Esophagus muscularis mucosa (tissue), 4 donors: ENCODE results near the gene KLF12. TPM values are rescaled to one million over a fixed set of nuclear protein-coding genes. Genes with fewer than 3 reads are reported as not detected.

Experiments
- DNase-seq: peaks from one replicate; pipeline ENCODE4 v3.0.0-alpha.2; 2017; ENCODE audit errors: extremely low spot score
- H3K27ac ChIP-seq, 4 donors: fragments of 200-600 bp; sonication (generic); replicated peaks in 1 of 4; 1 replicate in 3 of 4; 2 replicates in 1 of 4; pipeline ENCODE4 v1.5.1; 2016 to 2019; ENCODE audit warnings: mild to moderate bottlenecking in 1 of 4
- H3K27me3 ChIP-seq, 4 donors: fragments of 200-600 bp; sonication (generic); one replicate each; pipeline versions ENCODE4 v1.5.1 to v1.6.0; 2016 to 2019
- H3K36me3 ChIP-seq, 4 donors: fragments of 200-600 bp; sonication (generic); one replicate each; pipeline ENCODE4 v1.5.1; 2016 to 2019
- H3K4me1 ChIP-seq, 4 donors: fragments of 200-600 bp; sonication (generic); one replicate each; pipeline ENCODE4 v1.5.1; 2016 to 2019
- H3K4me3 ChIP-seq, 4 donors: fragments of 200-600 bp; sonication (generic); 1 replicate in 2 of 4; 2 replicates in 2 of 4; pipeline ENCODE4 v1.5.1; 2016 to 2019; ENCODE audit warnings: mild to moderate bottlenecking in 4 of 4, moderate library complexity in 1 of 4
- H3K9me3 ChIP-seq, 4 donors: fragments of 200-600 bp; sonication (generic); 1 replicate in 3 of 4; 2 replicates in 1 of 4; pipeline ENCODE4 v1.5.1; 2016 to 2019
- CTCF ChIP-seq, 3 experiments: fragments of 200-600 bp in 2 of 3; fragments of 450-650 bp in 1 of 3; sonication (generic) in 2 of 3; IDR thresholded peaks; one replicate each; pipeline ENCODE4 v1.5.1; 2017 to 2019; ENCODE audit warnings: antibody characterized with exemption in 3 of 3, mild to moderate bottlenecking in 2 of 3, moderate library complexity in 1 of 3
- EP300 ChIP-seq: sonication (generic); formaldehyde crosslinking; IDR thresholded peaks from one replicate; pipeline ENCODE4 v1.6.1; 2017; ENCODE audit warnings: antibody characterized with exemption
- POLR2A ChIP-seq: fragments of 450-650 bp; IDR thresholded peaks from one replicate; pipeline ENCODE4 v1.6.1; 2017; ENCODE audit warnings: antibody characterized with exemption, moderate library complexity, mild to moderate bottlenecking, low read depth
- POLR2AphosphoS5 ChIP-seq, 2 donors: sonication (generic); formaldehyde crosslinking; IDR thresholded peaks; one replicate each; pipeline ENCODE4 v1.6.1; 2017; ENCODE audit warnings: antibody characterized with exemption in 2 of 2
- WGBS: methylation state at CpG from one replicate; pipeline ENCODE4 v1.1.5; 2018; 5-methylcytosine and 5-hydroxymethylcytosine counted together
- intact Hi-C: fragments of 100-400 bp; cut with DNase I; formaldehyde crosslinking; loops from one replicate; pipeline ENCODE4 v1.15.1; 2023
- total RNA-seq, 4 donors: library from RNA; depleted of rRNA; stranded (reverse); fragments of >200 nt; gene quantifications; one replicate each; pipeline versions ENCODE4 v1.1.0 to v1.2.1, GENCODE V29; 2016

KLF12 gene
- total RNA-seq, 4 donors from 2014 or later: 13.8 to 20.7 (median 17.0) TPM

GRCh38 chr13:74132776-74133656 lies 1.2 kb downstream of the KLF12 start:
- no peak for DNase-seq
- peaks cover 36 to 48% (median 47%) of the 10 kb centered on the region in 4 donors for H3K4me1 ChIP-seq
- no peaks in the 10 kb centered on the region for H3K9me3 ChIP-seq
- no peaks in the 10 kb centered on the region for H3K27me3 ChIP-seq
- peak overlapping the region; percentile 93 to 98 (median 96) for H3K27ac ChIP-seq
- no peaks in the 10 kb centered on the region for H3K36me3 ChIP-seq
- peak overlapping the region; percentile 80 to 96 (median 90) for H3K4me3 ChIP-seq
- TF ChIP-seq EP300 (no peak), CTCF (IDR thresholded peaks at IDR 0.05) (no peak), POLR2AphosphoS5 (IDR thresholded peaks at IDR 0.05) (no peak), POLR2A (no peak)
- under 1% methylated on average over 29 of the region's 34 CpGs for WGBS
- intact Hi-C loops: loop anchor here (5.0 to 10.0 kb wide), 2 partner anchors 188 to 296 kb away; no protein-coding TSS in a partner anchor

GRCh38 chr13:74132152-74132775 lies 1.9 kb downstream of the KLF12 start:
- TF ChIP-seq EP300: no peak
- TF ChIP-seq POLR2A: no peak
- TF ChIP-seq CTCF (IDR thresholded peaks at IDR 0.05): no peak
- TF ChIP-seq POLR2AphosphoS5 (IDR thresholded peaks at IDR 0.05): no peak
- Histone ChIP-seq H3K27ac (peak overlapping the region; percentile 93 to 98 (median 96)), H3K4me3 (peak overlapping the region; percentile 80 to 96 (median 90)), H3K9me3 (no peaks in the 10 kb centered on the region), H3K4me1 (peaks cover 39 to 56% (median 50%) of the 10 kb centered on the region in 4 donors), H3K36me3 (no peaks in the 10 kb centered on the region), H3K27me3 (no peaks in the 10 kb centered on the region)
- 16% methylated on average over 17 of the region's 17 CpGs for WGBS
- intact Hi-C loops: loop anchor here (5.0 to 10.0 kb wide), 2 partner anchors 187 to 295 kb away; no protein-coding TSS in a partner anchor
- no peak for DNase-seq

GRCh38 chr13:74131227-74131626 lies 3.0 kb downstream of the KLF12 start:
- no peak for DNase-seq
- Histone ChIP-seq H3K4me1 (peaks cover 34 to 55% (median 46%) of the 10 kb centered on the region in 4 donors), H3K27me3 (no peaks in the 10 kb centered on the region), H3K4me3 (no peak overlapping the region), H3K9me3 (no peaks in the 10 kb centered on the region), H3K27ac (peak overlapping the region in 3 of 4 donors; percentile 21 to 98 (median 93)), H3K36me3 (no peaks in the 10 kb centered on the region)
- intact Hi-C loops: loop anchor here (5.0 to 10.0 kb wide), 2 partner anchors 186 to 294 kb away; no protein-coding TSS in a partner anchor
- TF ChIP-seq POLR2AphosphoS5 (IDR thresholded peaks at IDR 0.05): no peak
- no peak for TF ChIP-seq CTCF (IDR thresholded peaks at IDR 0.05)
- TF ChIP-seq POLR2A: no peak
- TF ChIP-seq EP300: no peak
- WGBS: 78% methylated on average over 3 of the region's 3 CpGs

GRCh38 chr13:74129500-74130191 lies 4.6 kb downstream of the KLF12 start:
- DNase-seq: peak; percentile 57
- Histone ChIP-seq H3K27ac (peak overlapping the region in 2 of 4 donors; percentile 12 to 14), H3K4me3 (no peak overlapping the region), H3K27me3 (no peaks in the 10 kb centered on the region), H3K9me3 (no peaks in the 10 kb centered on the region), H3K36me3 (no peaks in the 10 kb centered on the region), H3K4me1 (peaks cover 33 to 59% (median 46%) of the 10 kb centered on the region in 4 donors)
- intact Hi-C loops: loop anchor here (5.0 to 10.0 kb wide), 2 partner anchors 185 to 292 kb away; no protein-coding TSS in a partner anchor
- 68% methylated on average over 5 of the region's 5 CpGs for WGBS
- TF ChIP-seq EP300 (no peak), CTCF (IDR thresholded peaks at IDR 0.05) (no peak), POLR2AphosphoS5 (IDR thresholded peaks at IDR 0.05) (no peak), POLR2A (no peak)
